Endothelial cell (in vitro differentiated cells): ENCODE measurements around the gene ABCA1. TPM values are rescaled to one million over a fixed set of nuclear protein-coding genes. Genes with fewer than 3 reads are reported as not detected.

Experiments used
- DNase-seq: peaks from one replicate; pipeline ENCODE4 v3.0.0; 2021; ENCODE audit warnings: low spot score
- H3K27ac Mint-ChIP-seq: one replicate; pipeline ENCODE4 v1.8.0; 2021; ENCODE audit warnings: mixed read lengths, inconsistent platforms; ENCODE audit not compliant: unreplicated experiment
- H3K27me3 Mint-ChIP-seq: one replicate; pipeline ENCODE4 v1.8.0; 2021; ENCODE audit warnings: mild to moderate bottlenecking, moderate library complexity, mixed read lengths, inconsistent platforms; ENCODE audit not compliant: unreplicated experiment
- H3K36me3 Mint-ChIP-seq: one replicate; pipeline ENCODE4 v1.8.0; 2021; ENCODE audit warnings: mild to moderate bottlenecking, low read depth, mixed read lengths, inconsistent platforms; ENCODE audit not compliant: unreplicated experiment
- H3K4me1 Mint-ChIP-seq: one replicate; pipeline ENCODE4 v1.8.0; 2021; ENCODE audit warnings: mild to moderate bottlenecking, mixed read lengths, inconsistent platforms; ENCODE audit not compliant: unreplicated experiment
- H3K4me3 Mint-ChIP-seq: one replicate; pipeline ENCODE4 v1.8.0; 2021; ENCODE audit warnings: mild to moderate bottlenecking, mixed read lengths, inconsistent platforms; ENCODE audit not compliant: unreplicated experiment
- H3K9me3 Mint-ChIP-seq: one replicate; pipeline ENCODE4 v1.8.0; 2021; ENCODE audit warnings: mixed read lengths, inconsistent platforms; ENCODE audit not compliant: unreplicated experiment
- total RNA-seq: library from RNA; stranded (reverse); fragmentation: NEBNext Ultra II Directional; extraction: Animal tissue kit (Norgen Biotek cat#: 25700); gene quantifications from one replicate; pipeline ENCODE4 v1.2.1, GENCODE V29; 2021; ENCODE audit not compliant: unreplicated experiment
- TF ChIP-seq, protein P1 (sequence below): fragments of 200-600 bp; sonication (generic); IDR thresholded peaks from one replicate; pipeline ENCODE4 v1.5.0; 2021; ENCODE audit warnings: antibody characterized with exemption; ENCODE audit not compliant: unreplicated experiment

The ABCA1 gene
- total RNA-seq, 1 donor from 2014 or later: 171 TPM

DNA sequence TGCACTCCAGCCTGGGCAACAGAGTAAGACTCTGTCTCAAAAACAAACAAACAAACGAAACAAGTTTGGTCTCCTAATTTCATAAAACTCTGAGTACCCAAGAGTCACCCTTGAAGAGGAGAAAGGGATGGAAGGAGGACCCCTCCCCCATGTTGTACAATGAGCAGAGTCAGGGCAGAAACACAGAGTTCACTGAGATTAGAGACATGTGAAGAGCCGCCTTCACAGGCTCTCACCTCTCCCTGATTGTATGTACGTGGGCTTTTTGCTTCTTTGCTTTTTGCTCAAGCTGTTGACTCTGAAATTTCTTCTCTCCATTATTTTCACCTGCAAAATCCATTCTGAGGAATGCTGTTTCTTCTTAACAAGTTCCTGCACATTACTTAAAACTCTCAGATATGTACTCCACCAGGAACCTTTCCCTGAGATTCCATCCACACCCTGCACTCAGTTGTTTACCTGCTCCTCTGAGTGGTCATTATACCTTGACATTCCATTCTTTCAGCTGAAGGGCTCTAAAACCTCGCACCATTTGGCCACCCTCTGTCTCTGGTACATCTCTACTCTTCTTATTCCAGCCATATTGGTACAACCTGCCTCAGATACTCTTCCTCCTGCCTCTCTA, 44.4 kb upstream of the ABCA1 start:
- DNase-seq: no peak
- Mint-ChIP-seq H3K27ac (no peak overlapping the region), H3K36me3 (no peaks in the 10 kb centered on the region), H3K9me3 (no peaks in the 10 kb centered on the region), H3K4me1 (peaks cover 30% of the 10 kb centered on the region), H3K27me3 (peaks cover 2% of the 10 kb centered on the region), H3K4me3 (no peak overlapping the region)
- TF ChIP-seq, protein P1, sequence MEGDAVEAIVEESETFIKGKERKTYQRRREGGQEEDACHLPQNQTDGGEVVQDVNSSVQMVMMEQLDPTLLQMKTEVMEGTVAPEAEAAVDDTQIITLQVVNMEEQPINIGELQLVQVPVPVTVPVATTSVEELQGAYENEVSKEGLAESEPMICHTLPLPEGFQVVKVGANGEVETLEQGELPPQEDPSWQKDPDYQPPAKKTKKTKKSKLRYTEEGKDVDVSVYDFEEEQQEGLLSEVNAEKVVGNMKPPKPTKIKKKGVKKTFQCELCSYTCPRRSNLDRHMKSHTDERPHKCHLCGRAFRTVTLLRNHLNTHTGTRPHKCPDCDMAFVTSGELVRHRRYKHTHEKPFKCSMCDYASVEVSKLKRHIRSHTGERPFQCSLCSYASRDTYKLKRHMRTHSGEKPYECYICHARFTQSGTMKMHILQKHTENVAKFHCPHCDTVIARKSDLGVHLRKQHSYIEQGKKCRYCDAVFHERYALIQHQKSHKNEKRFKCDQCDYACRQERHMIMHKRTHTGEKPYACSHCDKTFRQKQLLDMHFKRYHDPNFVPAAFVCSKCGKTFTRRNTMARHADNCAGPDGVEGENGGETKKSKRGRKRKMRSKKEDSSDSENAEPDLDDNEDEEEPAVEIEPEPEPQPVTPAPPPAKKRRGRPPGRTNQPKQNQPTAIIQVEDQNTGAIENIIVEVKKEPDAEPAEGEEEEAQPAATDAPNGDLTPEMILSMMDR: no peak

DNA sequence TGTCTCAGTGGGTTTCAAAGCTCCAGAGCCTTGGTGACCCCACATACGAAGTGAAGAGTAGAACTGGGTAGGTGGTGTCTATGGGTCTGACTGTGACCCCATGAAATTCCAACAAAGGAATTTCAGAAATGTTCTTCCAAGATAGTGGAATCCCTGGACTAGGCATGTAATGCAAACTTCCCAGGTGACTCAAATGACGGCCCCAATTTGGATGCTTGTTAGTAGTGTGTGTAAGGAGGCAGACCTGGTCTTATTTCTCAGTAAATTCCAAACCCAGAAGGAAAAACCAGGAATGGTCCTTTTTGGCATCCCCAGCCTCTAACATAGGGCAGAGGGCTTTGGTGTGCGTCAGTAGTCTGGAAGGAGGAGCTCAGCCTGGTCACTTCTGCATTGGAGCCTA, 43.6 kb upstream of the ABCA1 start:
- TF ChIP-seq, protein P1: no peak
- Mint-ChIP-seq H3K4me3 (no peak overlapping the region), H3K4me1 (peaks cover 30% of the 10 kb centered on the region), H3K27me3 (peaks cover 2% of the 10 kb centered on the region), H3K36me3 (no peaks in the 10 kb centered on the region), H3K9me3 (no peaks in the 10 kb centered on the region), H3K27ac (peak overlapping the region; percentile 36)
- DNase-seq: no peak

DNA sequence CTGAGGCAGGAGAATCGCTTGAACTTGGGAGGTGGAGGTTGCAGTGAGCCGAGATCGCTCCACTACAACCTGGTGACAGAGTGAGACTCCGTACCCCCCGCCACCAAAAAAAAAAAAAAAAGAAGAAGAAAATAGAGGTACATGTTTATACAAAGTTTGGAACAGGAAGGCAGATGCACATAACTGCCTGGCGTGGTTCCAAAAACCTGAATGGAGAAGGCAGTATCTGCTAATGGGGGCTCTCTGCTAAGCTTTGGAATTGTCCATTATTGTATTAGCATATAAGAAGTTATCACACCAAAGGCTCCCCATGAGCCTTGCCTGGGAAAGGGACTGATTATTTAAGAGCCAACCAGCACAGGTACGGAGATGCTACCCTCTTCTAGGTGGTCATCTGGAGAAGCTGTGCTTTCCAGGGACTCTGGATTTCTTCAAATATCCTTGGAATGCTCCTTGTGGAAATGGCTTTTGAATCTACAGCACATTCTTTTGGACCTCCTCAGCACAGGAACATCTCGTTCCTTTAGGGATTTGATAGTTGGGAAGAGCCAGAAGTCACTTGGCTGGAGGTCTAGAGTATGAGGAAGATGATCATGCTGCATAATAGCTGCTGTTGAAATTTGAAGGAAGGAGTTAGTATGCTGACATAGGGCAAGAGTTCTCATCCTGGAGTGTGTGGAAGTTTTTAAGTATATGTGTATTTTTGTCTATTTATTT, 42.5 kb upstream of the ABCA1 start:
- no peak overlapping the region for H3K27ac Mint-ChIP-seq
- H3K27me3 Mint-ChIP-seq: peaks cover 2% of the 10 kb centered on the region
- no peak for DNase-seq
- H3K4me1 Mint-ChIP-seq: peaks cover 30% of the 10 kb centered on the region
- no peaks in the 10 kb centered on the region for H3K9me3 Mint-ChIP-seq
- no peaks in the 10 kb centered on the region for H3K36me3 Mint-ChIP-seq
- TF ChIP-seq, protein P1: no peak
- H3K4me3 Mint-ChIP-seq: no peak overlapping the region

DNA sequence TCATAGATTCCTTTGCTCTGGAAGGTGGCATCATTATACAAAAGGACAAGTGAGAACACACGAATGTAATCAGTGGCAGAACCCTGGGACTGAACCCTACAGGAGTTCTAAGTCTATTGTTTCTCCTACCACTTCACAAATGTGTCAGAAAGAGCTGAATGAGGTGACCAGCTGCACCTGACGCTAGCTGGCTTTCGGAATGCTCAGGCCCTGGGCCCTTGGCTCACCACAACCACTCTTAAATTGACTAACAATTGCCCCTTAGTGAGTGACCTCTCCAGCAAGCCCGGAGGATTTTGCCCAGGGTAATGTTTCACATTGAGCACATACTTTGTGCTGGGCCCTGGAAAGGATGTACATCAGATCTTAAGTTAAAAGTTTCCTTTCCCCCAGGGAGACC, 41.2 kb upstream of the ABCA1 start:
- Mint-ChIP-seq H3K9me3 (no peaks in the 10 kb centered on the region), H3K4me1 (peaks cover 26% of the 10 kb centered on the region), H3K27ac (peak overlapping the region; percentile 88), H3K4me3 (peak overlapping the region; percentile 91), H3K27me3 (peaks cover 2% of the 10 kb centered on the region), H3K36me3 (no peaks in the 10 kb centered on the region)
- TF ChIP-seq, protein P1: no peak
- no peak for DNase-seq
